ENCODE data around the gene KRT6B.
A peak's percentile ranks its signal among the peaks of the same experiment; 100 is the strongest.
"Not testable (repeated sequence)": the region's sequence is repeated elsewhere in the genome, so short reads cannot be mapped to it uniquely, and the experiment has no call there.

The KRT6B gene

GRCh38 chr12:52452101-52452500 is at the start of gene KRT6B:
Gene KRT6B (minus strand): TSS chr12:52452146. CDS start chr12:52452078, 68 bp downstream.
- DNase-seq (ENCODE audit: low read depth): no peak

- DNase-seq (ENCODE audit: low read depth): no peak
Measured at GRCh38 chr12:52501490-52501889, 49.5 kb upstream of the KRT6B start.

GRCh38 chr12:52500574-52500973 is 48.6 kb upstream of the KRT6B start:
- not testable (repeated sequence) for DNase-seq (ENCODE audit: low read depth)

GRCh38 chr12:52499806-52500560 is 48.0 kb upstream of the KRT6B start:
- DNase-seq (ENCODE audit: low read depth): no peak

GRCh38 chr12:52498946-52499345 is 47.0 kb upstream of the KRT6B start:
- DNase-seq (ENCODE audit: low read depth): no peak

- no peak for DNase-seq (ENCODE audit: low read depth)
Measured at GRCh38 chr12:52497975-52498374, 46.0 kb upstream of the KRT6B start.

- DNase-seq (ENCODE audit: low read depth): peak; percentile 49
Measured at GRCh38 chr12:52496590-52497071, 44.7 kb upstream of the KRT6B start.

GRCh38 chr12:52496054-52496453 is 44.1 kb upstream of the KRT6B start:
- no peak for DNase-seq (ENCODE audit: low read depth)

- no peak for DNase-seq (ENCODE audit: low read depth)
Measured at GRCh38 chr12:52495389-52495788, 43.4 kb upstream of the KRT6B start.

GRCh38 chr12:52494518-52494917 is 42.6 kb upstream of the KRT6B start:
- DNase-seq (ENCODE audit: low read depth): no peak

- DNase-seq (ENCODE audit: low read depth): no peak
Measured at GRCh38 chr12:52494100-52494499, 42.2 kb upstream of the KRT6B start.

GRCh38 chr12:52493172-52493571 is 41.2 kb upstream of the KRT6B start, which contains the start of gene KRT6A:
Gene KRT6A (minus strand): TSS chr12:52493257. CDS start chr12:52493188, 69 bp downstream.
- DNase-seq (ENCODE audit: low read depth): no peak

GRCh38 chr12:52492405-52492804 is 40.5 kb upstream of the KRT6B start:
- DNase-seq (ENCODE audit: low read depth): not testable (repeated sequence)

GRCh38 chr12:52491495-52491894 is 39.5 kb upstream of the KRT6B start:
- not testable (repeated sequence) for DNase-seq (ENCODE audit: low read depth)

- no peak for DNase-seq (ENCODE audit: low read depth)
Measured at GRCh38 chr12:52488736-52489135, 36.8 kb upstream of the KRT6B start.

GRCh38 chr12:52487744-52488443 is 35.9 kb upstream of the KRT6B start:
- DNase-seq (ENCODE audit: low read depth): not testable (repeated sequence)

- DNase-seq (ENCODE audit: low read depth): no peak
Measured at GRCh38 chr12:52487211-52487610, 35.3 kb upstream of the KRT6B start.

- DNase-seq (ENCODE audit: low read depth): no peak
Measured at GRCh38 chr12:52486166-52487105, 34.5 kb upstream of the KRT6B start.

GRCh38 chr12:52480073-52480472 is 28.1 kb upstream of the KRT6B start:
- no peak for DNase-seq (ENCODE audit: low read depth)

GRCh38 chr12:52477651-52478050 is 25.7 kb upstream of the KRT6B start:
- no peak for DNase-seq (ENCODE audit: low read depth)

GRCh38 chr12:52474212-52474611 is 22.3 kb upstream of the KRT6B start:
- no peak for DNase-seq (ENCODE audit: low read depth)

GRCh38 chr12:52473768-52474167 is 21.8 kb upstream of the KRT6B start, which contains the start of gene KRT6C:
Gene KRT6C (minus strand): TSS chr12:52473805. CDS start chr12:52473737, 68 bp downstream.
- DNase-seq (ENCODE audit: low read depth): no peak

Data from GM04504 (cell line).